NOMO-1 treated with dmso at 0.1 percent for 144 hours (cell line): ENCODE data around the gene OPN5.

ENCODE experiments used
- DNase-seq: peaks from one replicate; lab custom pipeline; 2025; ENCODE audit not compliant: unreplicated experiment; lab: John Stamatoyannopoulos, UW

OPN5 gene

DNA sequence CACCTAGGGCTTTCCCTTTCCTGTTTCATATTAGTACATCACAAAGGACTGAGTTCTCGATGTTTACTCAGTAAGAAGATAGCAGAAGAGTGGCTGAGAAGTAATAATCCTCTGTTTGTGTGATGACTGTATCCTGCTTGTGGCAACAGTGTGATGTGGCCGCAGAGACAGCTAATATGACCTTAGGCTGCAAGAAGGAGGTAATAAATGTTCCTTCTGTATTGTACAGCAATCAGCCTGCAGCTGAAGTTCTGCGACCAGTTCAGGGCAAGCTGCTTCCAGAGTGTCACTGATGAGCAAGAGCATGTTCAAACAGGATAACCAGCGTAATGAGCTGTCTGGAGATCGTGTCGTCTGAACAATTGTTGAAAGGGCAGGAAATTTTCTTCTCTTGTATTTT, 70.9 kb downstream of the OPN5 start:
- no peak for DNase-seq

DNA sequence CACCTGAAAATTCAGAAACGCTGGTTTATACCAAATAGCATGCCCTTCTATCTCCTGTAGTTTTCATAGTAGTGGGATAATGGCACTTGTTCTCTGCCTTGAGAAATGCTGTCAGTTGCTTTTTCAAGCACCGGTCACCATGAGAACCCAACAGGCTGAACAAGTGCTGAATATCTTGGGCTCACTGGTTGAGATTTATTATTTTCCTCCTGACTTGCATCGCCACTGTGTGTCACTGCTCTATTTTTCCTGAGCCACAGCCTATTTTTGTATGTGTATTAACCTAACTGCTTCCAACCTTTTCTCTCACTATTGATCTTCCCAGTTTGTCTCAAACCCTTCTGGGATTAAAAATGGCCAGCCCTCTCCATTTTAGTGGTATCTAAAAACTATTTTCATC, 71.9 kb downstream of the OPN5 start:
- DNase-seq: no peak

DNA sequence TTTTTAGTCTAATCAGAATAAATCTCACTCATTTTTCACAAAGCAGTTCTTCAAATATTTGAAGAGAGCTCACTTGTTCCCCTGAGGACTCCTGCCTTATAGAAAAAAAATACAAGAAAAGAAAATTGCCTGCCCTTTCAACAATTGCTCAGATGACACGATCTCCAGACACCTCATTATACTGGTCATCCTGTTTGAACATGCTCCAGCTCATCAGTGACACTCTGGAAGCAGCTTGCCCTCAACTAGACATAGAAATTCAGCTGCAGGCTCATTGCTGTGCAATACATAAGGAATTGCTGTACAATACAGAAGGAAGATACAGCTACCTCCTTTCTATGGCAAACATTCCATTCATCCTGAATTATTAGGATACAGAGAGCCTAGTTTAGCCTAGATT, 73.1 kb downstream of the OPN5 start:
- DNase-seq: no peak

DNA sequence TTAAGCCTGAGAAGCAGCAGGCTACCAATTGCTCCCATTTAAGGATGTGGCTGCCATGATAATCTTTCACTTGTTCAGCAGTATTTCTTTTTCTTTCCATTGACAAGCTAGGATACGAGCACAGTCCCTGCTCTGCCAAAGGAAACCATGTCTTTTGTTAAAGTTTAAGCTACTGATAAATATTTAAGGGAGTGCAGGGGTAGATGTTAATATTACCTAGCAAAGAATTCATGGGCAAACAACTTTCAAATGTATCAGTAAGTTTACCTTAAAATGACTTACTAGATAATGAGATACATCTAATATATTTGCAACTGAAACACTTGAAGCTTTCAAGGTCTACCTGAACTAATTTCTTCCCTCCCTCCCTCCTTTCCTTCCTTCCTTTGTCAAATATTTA, 77.3 kb downstream of the OPN5 start:
- no peak for DNase-seq

DNA sequence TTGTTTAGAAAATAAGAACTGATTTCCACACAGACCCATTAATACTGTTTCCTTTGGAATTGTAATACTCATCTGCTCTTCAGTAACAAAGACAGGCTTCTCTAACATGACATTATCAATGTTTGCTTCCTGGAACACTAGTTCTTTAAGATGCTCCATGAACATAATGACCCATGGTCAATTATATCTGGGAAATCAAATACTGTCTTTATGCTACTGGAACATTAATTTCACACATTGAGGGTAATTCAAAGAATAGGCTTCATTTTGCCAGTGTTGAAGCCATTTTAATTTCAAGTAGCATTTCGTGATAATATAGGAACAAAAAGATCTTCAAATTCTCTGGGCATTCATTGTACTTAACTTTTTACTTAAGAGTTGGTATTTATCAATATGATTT, 80.9 kb downstream of the OPN5 start:
- DNase-seq: no peak

DNA sequence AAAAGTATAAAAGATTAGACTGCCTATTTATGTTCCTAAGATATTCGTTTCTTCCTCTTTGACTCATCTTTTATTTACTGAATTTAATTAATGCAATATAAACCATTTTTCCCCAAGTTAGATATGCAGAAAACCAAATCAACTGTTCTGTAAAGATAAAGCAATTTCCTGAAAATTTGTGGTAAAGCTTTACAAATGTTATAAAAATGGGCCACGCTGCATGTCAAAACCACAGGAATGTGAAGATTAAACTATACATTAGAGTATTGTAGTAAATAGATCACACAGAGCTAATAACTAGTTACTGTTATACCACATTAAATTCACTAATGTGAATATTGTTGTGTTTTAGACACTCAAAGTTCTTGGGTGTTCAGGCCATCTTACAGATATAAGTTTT, 83.4 kb downstream of the OPN5 start:
- no peak for DNase-seq

DNA sequence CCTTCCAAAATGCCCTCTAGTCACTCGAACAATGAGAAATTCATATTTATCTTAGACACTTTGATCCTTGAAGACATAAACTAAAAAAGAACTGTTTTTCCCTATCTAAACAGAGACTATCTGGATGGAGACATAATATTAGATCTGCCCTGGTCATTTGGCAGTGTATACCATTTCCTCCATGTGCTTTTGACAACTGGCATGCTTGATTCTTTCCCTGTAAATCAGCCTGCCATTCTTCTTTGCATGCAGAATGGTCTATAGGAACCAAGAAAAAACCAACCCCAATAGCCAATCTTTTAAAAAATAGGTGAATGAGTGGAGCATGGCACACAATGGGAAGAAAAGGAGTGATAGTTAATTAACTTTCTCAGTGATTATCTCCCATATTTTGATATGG, 93.8 kb downstream of the OPN5 start:
- DNase-seq: no peak
